ENCODE results near the gene HIBCH. TPM values are rescaled to one million over a fixed set of nuclear protein-coding genes. Genes with fewer than 3 reads are reported as not detected.

HIBCH gene
- total and polyA plus RNA-seq, 4 donors, result 20.2 to 65.2 (median 32.8) TPM

DNA sequence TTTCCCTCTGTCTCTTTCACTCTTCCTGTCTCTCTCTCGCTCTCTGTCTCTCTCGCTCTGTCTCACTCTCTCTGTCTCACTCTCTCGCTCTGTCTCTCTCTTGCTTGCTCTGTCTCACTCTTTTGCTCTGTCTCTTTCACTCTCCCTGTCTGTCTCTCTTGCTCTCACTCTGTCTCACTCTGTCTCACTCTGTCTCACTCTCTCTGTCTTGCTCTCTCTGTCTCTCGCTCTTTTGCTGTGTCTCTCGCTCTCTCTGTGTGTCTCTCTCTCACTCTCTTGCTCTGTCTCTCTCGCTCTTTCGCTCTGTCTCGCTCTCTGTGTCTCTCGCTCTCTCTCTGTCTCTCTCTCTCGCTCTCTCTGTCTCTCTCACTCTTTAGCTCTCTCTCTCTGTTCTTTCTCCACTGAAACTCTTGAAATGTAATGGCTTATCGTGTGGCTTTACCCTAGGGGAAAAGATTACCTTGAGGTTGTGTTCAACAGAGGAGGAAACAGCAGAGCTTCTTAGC is 46.7 kb upstream of the HIBCH start:
- no peak for TF ChIP-seq FOXA1 (IDR thresholded peaks at IDR 0.05)
- TF ChIP-seq, protein P1, sequence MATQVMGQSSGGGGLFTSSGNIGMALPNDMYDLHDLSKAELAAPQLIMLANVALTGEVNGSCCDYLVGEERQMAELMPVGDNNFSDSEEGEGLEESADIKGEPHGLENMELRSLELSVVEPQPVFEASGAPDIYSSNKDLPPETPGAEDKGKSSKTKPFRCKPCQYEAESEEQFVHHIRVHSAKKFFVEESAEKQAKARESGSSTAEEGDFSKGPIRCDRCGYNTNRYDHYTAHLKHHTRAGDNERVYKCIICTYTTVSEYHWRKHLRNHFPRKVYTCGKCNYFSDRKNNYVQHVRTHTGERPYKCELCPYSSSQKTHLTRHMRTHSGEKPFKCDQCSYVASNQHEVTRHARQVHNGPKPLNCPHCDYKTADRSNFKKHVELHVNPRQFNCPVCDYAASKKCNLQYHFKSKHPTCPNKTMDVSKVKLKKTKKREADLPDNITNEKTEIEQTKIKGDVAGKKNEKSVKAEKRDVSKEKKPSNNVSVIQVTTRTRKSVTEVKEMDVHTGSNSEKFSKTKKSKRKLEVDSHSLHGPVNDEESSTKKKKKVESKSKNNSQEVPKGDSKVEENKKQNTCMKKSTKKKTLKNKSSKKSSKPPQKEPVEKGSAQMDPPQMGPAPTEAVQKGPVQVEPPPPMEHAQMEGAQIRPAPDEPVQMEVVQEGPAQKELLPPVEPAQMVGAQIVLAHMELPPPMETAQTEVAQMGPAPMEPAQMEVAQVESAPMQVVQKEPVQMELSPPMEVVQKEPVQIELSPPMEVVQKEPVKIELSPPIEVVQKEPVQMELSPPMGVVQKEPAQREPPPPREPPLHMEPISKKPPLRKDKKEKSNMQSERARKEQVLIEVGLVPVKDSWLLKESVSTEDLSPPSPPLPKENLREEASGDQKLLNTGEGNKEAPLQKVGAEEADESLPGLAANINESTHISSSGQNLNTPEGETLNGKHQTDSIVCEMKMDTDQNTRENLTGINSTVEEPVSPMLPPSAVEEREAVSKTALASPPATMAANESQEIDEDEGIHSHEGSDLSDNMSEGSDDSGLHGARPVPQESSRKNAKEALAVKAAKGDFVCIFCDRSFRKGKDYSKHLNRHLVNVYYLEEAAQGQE (IDR thresholded peaks at IDR 0.05), result no peak
- TF ChIP-seq RXRA (IDR thresholded peaks at IDR 0.05), result no peak
- TF ChIP-seq TAF1 (conservative IDR thresholded peaks at IDR 0.05), result no peak
- TF ChIP-seq HNF4A (conservative IDR thresholded peaks at IDR 0.05), result no peak
- TF ChIP-seq FOXA2 (IDR thresholded peaks at IDR 0.05), result no peak
- TF ChIP-seq JUND (IDR thresholded peaks at IDR 0.05), result no peak
- TF ChIP-seq, protein P2, sequence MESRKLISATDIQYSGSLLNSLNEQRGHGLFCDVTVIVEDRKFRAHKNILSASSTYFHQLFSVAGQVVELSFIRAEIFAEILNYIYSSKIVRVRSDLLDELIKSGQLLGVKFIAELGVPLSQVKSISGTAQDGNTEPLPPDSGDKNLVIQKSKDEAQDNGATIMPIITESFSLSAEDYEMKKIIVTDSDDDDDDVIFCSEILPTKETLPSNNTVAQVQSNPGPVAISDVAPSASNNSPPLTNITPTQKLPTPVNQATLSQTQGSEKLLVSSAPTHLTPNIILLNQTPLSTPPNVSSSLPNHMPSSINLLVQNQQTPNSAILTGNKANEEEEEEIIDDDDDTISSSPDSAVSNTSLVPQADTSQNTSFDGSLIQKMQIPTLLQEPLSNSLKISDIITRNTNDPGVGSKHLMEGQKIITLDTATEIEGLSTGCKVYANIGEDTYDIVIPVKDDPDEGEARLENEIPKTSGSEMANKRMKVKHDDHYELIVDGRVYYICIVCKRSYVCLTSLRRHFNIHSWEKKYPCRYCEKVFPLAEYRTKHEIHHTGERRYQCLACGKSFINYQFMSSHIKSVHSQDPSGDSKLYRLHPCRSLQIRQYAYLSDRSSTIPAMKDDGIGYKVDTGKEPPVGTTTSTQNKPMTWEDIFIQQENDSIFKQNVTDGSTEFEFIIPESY (IDR thresholded peaks at IDR 0.05), result no peak
- TF ChIP-seq, protein P3, sequence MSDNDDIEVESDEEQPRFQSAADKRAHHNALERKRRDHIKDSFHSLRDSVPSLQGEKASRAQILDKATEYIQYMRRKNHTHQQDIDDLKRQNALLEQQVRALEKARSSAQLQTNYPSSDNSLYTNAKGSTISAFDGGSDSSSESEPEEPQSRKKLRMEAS (IDR thresholded peaks at IDR 0.05), result no peak
- TF ChIP-seq, protein P4, sequence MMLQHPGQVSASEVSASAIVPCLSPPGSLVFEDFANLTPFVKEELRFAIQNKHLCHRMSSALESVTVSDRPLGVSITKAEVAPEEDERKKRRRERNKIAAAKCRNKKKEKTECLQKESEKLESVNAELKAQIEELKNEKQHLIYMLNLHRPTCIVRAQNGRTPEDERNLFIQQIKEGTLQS (IDR thresholded peaks at IDR 0.05), result no peak
- TF ChIP-seq NR2F2 (IDR thresholded peaks at IDR 0.05), result no peak
- no peaks in the 10 kb centered on the region for H3K9me3 ChIP-seq (ENCODE audit: control insufficient read depth in 4 of 4, low read length in 3 of 4)
- H3K4me3 ChIP-seq (ENCODE audit: low read depth in 1 of 3, low read length in 3 of 3), result no peak overlapping the region
- H3K27ac ChIP-seq (ENCODE audit: low read depth in 1 of 2, low read length in 2 of 2), result no peak overlapping the region
- WGBS, result 89% methylated on average over 11 of the region's 11 CpGs
- no peak overlapping the region for H3K9ac ChIP-seq (ENCODE audit: low read depth in 1 of 2, low read length in 2 of 2)
- DNase-seq (ENCODE audit: low spot score), result no peak
- H3K36me3 ChIP-seq (ENCODE audit: control insufficient read depth in 4 of 4, insufficient read depth in 3 of 4, low read depth in 1 of 4, low read length in 3 of 4), result peaks cover 2 to 18% (median 8%) of the 10 kb centered on the region in 4 donors
- H3K27me3 ChIP-seq (ENCODE audit: control insufficient read depth in 4 of 4, insufficient read depth in 4 of 4, low read length in 3 of 4), result no peaks in the 10 kb centered on the region
- peaks cover 2 to 11% (median 5%) of the 10 kb centered on the region in 4 donors for H3K4me1 ChIP-seq (ENCODE audit: control insufficient read depth in 4 of 4, insufficient read depth in 4 of 4, low read length in 3 of 4)

DNA sequence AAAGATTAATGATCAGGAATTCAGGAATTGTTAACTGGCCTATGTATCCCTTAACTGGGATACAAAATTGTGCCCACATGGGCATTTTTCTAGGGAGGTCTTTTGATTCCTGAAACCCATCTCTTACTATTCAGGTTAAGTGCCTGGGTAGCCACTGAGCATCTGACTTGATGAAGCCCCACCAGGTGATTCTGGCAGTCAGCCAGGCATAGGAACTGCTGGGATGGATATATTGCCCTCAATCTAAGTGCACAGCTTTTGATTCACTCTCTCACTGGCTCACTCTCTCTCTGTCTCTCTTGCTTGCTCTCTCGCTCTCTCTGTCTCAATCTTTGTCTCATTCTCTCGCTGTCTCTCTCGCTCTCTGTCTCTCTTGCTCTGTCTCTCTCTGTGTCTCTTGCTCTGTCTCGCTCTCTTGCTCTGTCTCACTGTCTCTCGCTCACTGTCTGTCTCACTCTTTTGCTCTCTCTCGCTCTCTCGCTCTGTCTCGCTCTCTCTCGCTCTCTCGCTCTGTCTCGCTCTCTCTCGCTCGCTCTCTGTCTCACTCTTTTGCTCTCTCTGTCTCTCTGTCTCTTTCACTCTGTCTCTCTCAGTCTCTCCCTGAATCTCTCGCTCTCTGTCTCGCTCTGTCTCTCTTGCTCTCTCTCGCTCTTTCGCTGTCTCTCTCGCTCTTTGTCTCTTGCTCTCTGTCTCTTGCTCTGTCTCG is 46.0 kb upstream of the HIBCH start:
- no peak overlapping the region for H3K4me3 ChIP-seq (ENCODE audit: low read depth in 1 of 3, low read length in 3 of 3)
- 97% methylated on average over 17 of the region's 19 CpGs for WGBS
- peaks cover 2 to 11% (median 5%) of the 10 kb centered on the region in 4 donors for H3K4me1 ChIP-seq (ENCODE audit: control insufficient read depth in 4 of 4, insufficient read depth in 4 of 4, low read length in 3 of 4)
- no peak for DNase-seq (ENCODE audit: low spot score)
- TF ChIP-seq RAD21 (IDR thresholded peaks at IDR 0.05) (no peak), HNF4G (IDR thresholded peaks at IDR 0.05) (no peak), SP1 (IDR thresholded peaks at IDR 0.05) (no peak), FOXA2 (IDR thresholded peaks at IDR 0.05) (no peak), TAF1 (conservative IDR thresholded peaks at IDR 0.05) (no peak), RXRA (IDR thresholded peaks at IDR 0.05) (no peak), HNF4A (conservative IDR thresholded peaks at IDR 0.05) (no peak), JUND (IDR thresholded peaks at IDR 0.05) (no peak)
- TF ChIP-seq, protein P3 (IDR thresholded peaks at IDR 0.05), result no peak
- TF ChIP-seq, protein P2 (IDR thresholded peaks at IDR 0.05), result no peak
- TF ChIP-seq, protein P4 (IDR thresholded peaks at IDR 0.05), result no peak
- TF ChIP-seq, protein P5, sequence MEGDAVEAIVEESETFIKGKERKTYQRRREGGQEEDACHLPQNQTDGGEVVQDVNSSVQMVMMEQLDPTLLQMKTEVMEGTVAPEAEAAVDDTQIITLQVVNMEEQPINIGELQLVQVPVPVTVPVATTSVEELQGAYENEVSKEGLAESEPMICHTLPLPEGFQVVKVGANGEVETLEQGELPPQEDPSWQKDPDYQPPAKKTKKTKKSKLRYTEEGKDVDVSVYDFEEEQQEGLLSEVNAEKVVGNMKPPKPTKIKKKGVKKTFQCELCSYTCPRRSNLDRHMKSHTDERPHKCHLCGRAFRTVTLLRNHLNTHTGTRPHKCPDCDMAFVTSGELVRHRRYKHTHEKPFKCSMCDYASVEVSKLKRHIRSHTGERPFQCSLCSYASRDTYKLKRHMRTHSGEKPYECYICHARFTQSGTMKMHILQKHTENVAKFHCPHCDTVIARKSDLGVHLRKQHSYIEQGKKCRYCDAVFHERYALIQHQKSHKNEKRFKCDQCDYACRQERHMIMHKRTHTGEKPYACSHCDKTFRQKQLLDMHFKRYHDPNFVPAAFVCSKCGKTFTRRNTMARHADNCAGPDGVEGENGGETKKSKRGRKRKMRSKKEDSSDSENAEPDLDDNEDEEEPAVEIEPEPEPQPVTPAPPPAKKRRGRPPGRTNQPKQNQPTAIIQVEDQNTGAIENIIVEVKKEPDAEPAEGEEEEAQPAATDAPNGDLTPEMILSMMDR (IDR thresholded peaks at IDR 0.05; ENCODE audit: low read depth, low read length, missing input control), result no peak
- TF ChIP-seq, protein P1 (IDR thresholded peaks at IDR 0.05), result no peak
- no peak overlapping the region for H3K27ac ChIP-seq (ENCODE audit: low read depth in 1 of 2, low read length in 2 of 2)
- H3K27me3 ChIP-seq (ENCODE audit: control insufficient read depth in 4 of 4, insufficient read depth in 4 of 4, low read length in 3 of 4), result no peaks in the 10 kb centered on the region
- H3K9me3 ChIP-seq (ENCODE audit: control insufficient read depth in 4 of 4, low read length in 3 of 4), result no peaks in the 10 kb centered on the region
- peaks cover 2 to 22% (median 5%) of the 10 kb centered on the region in 4 donors for H3K36me3 ChIP-seq (ENCODE audit: control insufficient read depth in 4 of 4, insufficient read depth in 3 of 4, low read depth in 1 of 4, low read length in 3 of 4)
- no peak overlapping the region for H3K9ac ChIP-seq (ENCODE audit: low read depth in 1 of 2, low read length in 2 of 2)

Data from liver (tissue), 9 donors.